GM06990 (cell line): ENCODE measurements around the gene FUT7.

ENCODE experiments used
- DNase-seq: peaks from one replicate; pipeline ENCODE4 v3.0.0-alpha.2; 2011; ENCODE audit not compliant: insufficient read length; ENCODE audit errors: extremely low read depth
- H3K27me3 ChIP-seq: replicated peaks from 2 replicates; pipeline ENCODE4 v1.6.0; 2011; ENCODE audit warnings: low read length; ENCODE audit not compliant: control insufficient read depth, insufficient read depth
- H3K36me3 ChIP-seq: 2 replicates; pipeline ENCODE4 v1.5.1; 2011; ENCODE audit warnings: low read length; ENCODE audit not compliant: control insufficient read depth, insufficient read depth
- H3K4me3 ChIP-seq: replicated peaks from 2 replicates; pipeline ENCODE4 v1.5.1; 2011; ENCODE audit warnings: low read depth, mild to moderate bottlenecking, control low read depth, low read length
- CTCF ChIP-seq: IDR thresholded peaks from 2 replicates; pipeline ENCODE4 v1.5.1; 2011; ENCODE audit warnings: low read length, control low read depth, mild to moderate bottlenecking, inconsistent platforms; ENCODE audit not compliant: insufficient read depth, poor library complexity, severe bottlenecking

The FUT7 gene

DNA sequence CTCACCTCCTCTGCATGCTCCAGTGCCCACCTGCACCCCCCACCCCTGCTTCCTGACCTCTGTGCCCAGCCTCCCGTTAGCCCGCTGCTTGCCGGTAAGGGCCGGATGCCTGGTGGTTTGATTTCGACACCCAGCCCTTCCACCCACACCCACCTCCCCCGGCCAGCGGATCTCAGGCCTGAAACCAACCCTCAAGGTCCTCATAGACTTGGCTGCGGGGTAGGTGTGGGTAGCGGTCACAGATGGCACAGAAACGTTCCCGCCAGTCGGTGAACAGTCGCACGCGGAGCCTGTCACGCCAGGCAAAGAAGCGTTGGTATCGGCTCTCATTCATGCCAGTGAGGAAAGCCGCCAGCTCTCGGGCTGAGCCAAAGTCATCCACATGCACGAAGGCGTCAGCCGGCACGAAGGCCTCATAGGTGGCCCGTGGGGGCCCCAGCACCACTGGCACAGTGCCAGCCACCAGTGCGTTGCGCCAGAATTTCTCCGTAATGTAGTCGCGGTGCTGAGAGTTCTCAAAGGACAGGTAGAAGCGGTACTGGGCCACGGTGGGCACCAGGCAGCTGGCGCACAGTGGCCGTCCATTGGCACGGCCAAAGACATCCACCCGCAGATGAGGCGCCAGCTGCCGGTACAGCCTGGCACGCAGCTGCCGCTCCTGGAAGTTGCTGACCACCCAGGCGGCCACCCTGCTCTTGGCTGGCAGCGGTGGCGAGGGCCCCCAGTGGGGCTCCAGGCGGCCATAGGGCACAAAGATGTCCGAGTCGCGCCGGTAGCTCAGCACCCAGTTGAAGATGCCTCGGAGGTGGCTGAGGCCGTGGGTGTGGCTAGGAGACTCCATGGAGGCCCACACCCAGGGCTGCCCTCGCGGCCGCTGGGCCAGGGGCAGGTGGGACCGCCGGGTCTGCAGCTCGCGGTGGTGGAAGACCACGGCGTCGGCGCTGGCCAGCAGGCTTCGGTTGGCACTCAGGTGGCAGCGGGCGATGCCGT lies 1.1 kb downstream of the FUT7 start:
- no peak for TF ChIP-seq CTCF

DNA sequence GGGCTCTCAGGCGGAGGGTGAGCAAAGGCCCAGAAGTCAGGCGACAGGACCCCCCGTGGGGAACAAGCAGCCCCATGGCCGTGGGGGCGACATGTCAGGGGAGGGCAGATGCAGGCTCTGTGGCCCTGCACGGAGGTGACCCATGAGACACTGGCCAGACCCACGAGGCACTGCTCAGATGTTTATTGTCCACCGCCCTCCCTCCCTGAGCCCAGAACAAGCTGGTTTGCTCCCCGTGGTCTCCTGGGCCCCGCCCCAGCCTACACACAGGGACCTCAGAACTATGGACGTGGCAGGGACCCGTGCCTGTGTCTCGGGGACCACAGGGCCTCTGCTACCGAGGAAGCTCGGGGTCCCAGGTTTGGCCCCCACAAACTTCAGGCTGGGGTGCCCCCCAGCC lies 1.9 kb downstream of the FUT7 start:
- Histone ChIP-seq H3K36me3 (no peaks in the 10 kb centered on the region), H3K27me3 (no peaks in the 10 kb centered on the region; the same call in 1 of the 2 replicates), H3K4me3 (peak overlapping the region; percentile 43)
- peak; percentile 0 for TF ChIP-seq CTCF
- DNase-seq, result peak; percentile 48

More for the DNA sequence above, 1.1 kb downstream of the FUT7 start:
- Histone ChIP-seq H3K4me3 (peak overlapping the region; percentile 51), H3K36me3 (no peaks in the 10 kb centered on the region), H3K27me3 (no peaks in the 10 kb centered on the region; the same call in 1 of the 2 replicates)
- peak; percentile 81 for DNase-seq

DNA sequence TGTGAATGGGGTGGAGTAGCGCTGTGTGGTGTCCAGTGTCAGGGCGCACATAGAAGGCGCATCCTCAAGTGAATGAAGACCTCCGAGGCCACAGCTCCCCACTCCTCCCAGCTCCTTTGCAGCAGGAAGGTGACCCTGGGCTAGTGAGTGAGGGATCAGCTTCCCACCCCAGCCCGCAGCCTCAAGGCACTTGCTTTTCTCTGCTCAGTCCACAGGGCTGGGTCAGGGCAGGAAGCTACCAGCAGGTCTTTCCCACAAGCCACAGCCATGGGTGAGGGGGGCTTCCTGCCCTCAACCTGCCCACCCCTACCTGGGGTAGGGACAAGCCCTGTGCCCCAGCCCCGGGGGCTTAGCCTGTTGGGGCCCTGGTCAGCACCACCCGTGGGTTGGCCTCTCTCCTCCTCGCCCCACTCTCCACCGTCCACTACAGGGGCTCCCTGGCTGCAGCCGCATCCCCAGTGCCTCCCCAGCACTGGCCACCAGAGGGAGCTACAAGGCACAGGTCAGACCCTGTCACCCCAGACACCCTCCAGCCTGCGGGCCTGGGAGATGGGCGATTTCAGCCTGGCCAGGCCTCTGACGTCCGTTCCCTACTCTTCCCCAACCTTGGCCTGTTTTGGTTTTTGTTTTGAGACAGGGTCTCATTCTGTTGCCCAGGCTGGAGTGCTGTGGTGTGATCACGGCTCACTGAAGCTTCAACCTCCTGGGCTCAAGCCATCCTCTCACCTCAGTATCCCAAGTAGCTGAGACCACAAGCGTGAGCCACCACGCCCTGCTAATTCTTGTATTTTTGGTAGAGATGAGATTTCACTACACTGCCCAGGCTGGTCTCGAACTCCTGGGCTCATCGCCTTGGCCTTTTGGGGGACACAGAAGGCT lies 2.6 kb downstream of the FUT7 start:
- H3K36me3 ChIP-seq, result no peaks in the 10 kb centered on the region
- no peak overlapping the region; the same call in 1 of the 2 replicates for H3K4me3 ChIP-seq
- H3K27me3 ChIP-seq, result no peaks in the 10 kb centered on the region; the same call in 1 of the 2 replicates
- DNase-seq, result peak; percentile 82
- peak; percentile 98 for TF ChIP-seq CTCF

DNA sequence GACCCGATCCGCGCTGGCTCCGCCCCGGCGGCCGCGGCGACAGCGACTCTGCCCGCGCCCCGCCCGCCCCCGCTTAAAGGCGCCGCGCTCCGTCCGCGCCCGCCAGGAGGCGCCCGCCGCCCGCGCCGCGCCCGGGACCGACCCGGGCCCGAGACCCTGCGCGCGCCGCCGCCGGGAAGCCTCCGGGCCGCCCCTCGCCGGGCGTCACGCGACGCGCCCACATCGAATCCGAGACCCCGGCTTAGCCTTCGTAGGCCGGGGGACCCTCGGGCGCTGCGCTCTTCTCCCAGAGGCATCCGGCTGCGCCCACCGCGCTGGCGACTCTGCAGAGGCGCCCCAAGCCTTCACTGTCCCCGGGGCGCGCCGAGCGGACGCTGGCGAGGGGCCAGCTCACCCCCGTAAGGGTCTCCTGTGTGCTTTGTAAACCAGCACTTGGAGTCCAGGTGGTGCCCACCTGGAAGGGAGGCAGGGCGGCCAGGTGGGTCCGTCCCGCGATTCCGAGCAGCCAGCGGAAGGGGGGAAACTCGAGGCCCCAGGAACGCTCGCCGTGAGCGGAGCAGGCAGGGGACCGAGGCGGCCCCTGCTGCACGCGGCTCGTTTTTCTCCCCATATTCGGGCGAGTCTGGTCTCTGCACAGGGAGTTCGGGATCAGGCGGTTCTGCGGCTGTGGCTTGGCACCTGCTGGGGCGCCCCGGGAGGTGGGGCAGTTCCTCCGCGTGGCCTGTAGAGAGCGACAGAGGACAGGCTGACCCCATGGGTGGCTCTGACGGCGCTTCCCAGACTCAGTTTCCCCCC lies 3.4 kb downstream of the FUT7 start:
- Histone ChIP-seq H3K4me3 (peak overlapping the region; percentile 55), H3K36me3 (no peaks in the 10 kb centered on the region), H3K27me3 (no peaks in the 10 kb centered on the region; the same call in 1 of the 2 replicates)
- TF ChIP-seq CTCF, result peak; percentile 65
- peak; percentile 70 for DNase-seq
